Heart left ventricle (tissue), 13 donors: Measurements from ENCODE around the gene AFF3.
"Not testable (repeated sequence)": the region's sequence is repeated elsewhere in the genome, so short reads cannot be mapped to it uniquely, and the experiment has no call there.

Source experiments
- CTCF ChIP-seq, 12 donors: fragments of 200-600 bp; sonication (generic) in 4 of 12; IDR thresholded peaks; one replicate each; pipeline versions ENCODE4 v1.5.0 to v1.8.0; 2018 to 2022; ENCODE audit warnings: antibody characterized with exemption in 12 of 12, mild to moderate bottlenecking in 5 of 12
- POLR2A ChIP-seq, 2 donors: fragments of 450-650 bp; IDR thresholded peaks; one replicate each; pipeline ENCODE4 v1.6.1; 2017; ENCODE audit warnings: antibody characterized with exemption in 2 of 2, mild to moderate bottlenecking in 2 of 2, moderate library complexity in 2 of 2
- donor health status: ischemic (EF 13 %, LVEDD 7.1; RV severe dilation, severe dysfunction).
- donor health status: DM: no; HTN: yes; CAD: no.
- donor health status: DM: no; HTN: no; CAD: no.
- donor health status: ischemic (EF 25% LVEDD 6.9; RV normal size, moderate dysfunction).
- donor health status: ischemic (EF 25% LVEDD 5.7; RV mildly dilated, moderate dysfunction).
- donor health status: ischemic (EF 35%, LVEDD 5.7; RV mildly dilated, moderate dysfunction).
- donor health status: nonischemic (EF 11% LVEDD 7.7; RV severe dilation, severe dysfunction).
- donor health status: DM: yes; HTN: yes; CAD: no.
- donor health status: PGD.
- donor health status: ischemic (EF 29% LVEDD 5.4; RV normal size, mild dysfunction).
- donor health status: nonischemic (EF 23%, LVEDD 6.1; RV moderate dilation, normal function).

GRCh38 chr2:99503662-99504416 lies 638.6 kb downstream of the AFF3 start:
- not testable (repeated sequence) for TF ChIP-seq CTCF, POLR2A (IDR thresholded peaks at IDR 0.05)
